RPMI8226 (cell line): Measurements from ENCODE around the gene LYPD3.

Experiments
- DNase-seq: peaks from one replicate; pipeline ENCODE4 v3.0.0-alpha.2; 2015

Gene LYPD3

GRCh38 chr19:43485951-43486350, 20.5 kb upstream of the LYPD3 start:
- no peak for DNase-seq

- no peak for DNase-seq
Observed at GRCh38 chr19:43483281-43483680, 17.9 kb upstream of the LYPD3 start.

GRCh38 chr19:43482193-43482592, 16.8 kb upstream of the LYPD3 start:
- DNase-seq: no peak

- no peak for DNase-seq
Observed at GRCh38 chr19:43481701-43482100, 16.3 kb upstream of the LYPD3 start.

GRCh38 chr19:43480574-43480973, 15.2 kb upstream of the LYPD3 start:
- no peak for DNase-seq

GRCh38 chr19:43479961-43480561, 14.7 kb upstream of the LYPD3 start:
- no peak for DNase-seq

- DNase-seq: no peak
Observed at GRCh38 chr19:43479226-43479625, 13.8 kb upstream of the LYPD3 start.

GRCh38 chr19:43478323-43478722, 12.9 kb upstream of the LYPD3 start:
- no peak for DNase-seq

GRCh38 chr19:43476606-43477005, 11.2 kb upstream of the LYPD3 start:
- no peak for DNase-seq

- DNase-seq: peak; percentile 81
Observed at GRCh38 chr19:43474986-43475705, 9.7 kb upstream of the LYPD3 start.

- DNase-seq: no peak
Observed at GRCh38 chr19:43474487-43474886, 9.1 kb upstream of the LYPD3 start.

GRCh38 chr19:43471091-43471490, 5.7 kb upstream of the LYPD3 start:
- DNase-seq: no peak

- no peak for DNase-seq
Observed at GRCh38 chr19:43470288-43470687, 4.9 kb upstream of the LYPD3 start.

- no peak for DNase-seq
Observed at GRCh38 chr19:43469160-43469480, 3.7 kb upstream of the LYPD3 start.

GRCh38 chr19:43468354-43469159, 3.1 kb upstream of the LYPD3 start:
- no peak for DNase-seq

GRCh38 chr19:43467730-43468129, 2.3 kb upstream of the LYPD3 start:
- DNase-seq: no peak

GRCh38 chr19:43467276-43467675, 1.9 kb upstream of the LYPD3 start:
- DNase-seq: no peak

- DNase-seq: no peak
Observed at GRCh38 chr19:43466793-43467192, 1.4 kb upstream of the LYPD3 start.

- no peak for DNase-seq
Observed at GRCh38 chr19:43464134-43464775, 1.2 kb downstream of the LYPD3 start.

- DNase-seq: peak; percentile 92
Observed at GRCh38 chr19:43463381-43464133, 1.9 kb downstream of the LYPD3 start.

- no peak for DNase-seq
Observed at GRCh38 chr19:43462785-43463380, 2.5 kb downstream of the LYPD3 start.

GRCh38 chr19:43462383-43462782, 3.0 kb downstream of the LYPD3 start:
- no peak for DNase-seq
